ENCODE results near the gene HIF1AN. TPM values are rescaled to one million over a fixed set of nuclear protein-coding genes. Genes with fewer than 3 reads are reported as not detected.
A peak's percentile ranks its signal among the peaks of the same experiment; 100 is the strongest.

The HIF1AN gene
- total RNA-seq, 1 experiment from 2014 or later: 83.1 TPM

DNA sequence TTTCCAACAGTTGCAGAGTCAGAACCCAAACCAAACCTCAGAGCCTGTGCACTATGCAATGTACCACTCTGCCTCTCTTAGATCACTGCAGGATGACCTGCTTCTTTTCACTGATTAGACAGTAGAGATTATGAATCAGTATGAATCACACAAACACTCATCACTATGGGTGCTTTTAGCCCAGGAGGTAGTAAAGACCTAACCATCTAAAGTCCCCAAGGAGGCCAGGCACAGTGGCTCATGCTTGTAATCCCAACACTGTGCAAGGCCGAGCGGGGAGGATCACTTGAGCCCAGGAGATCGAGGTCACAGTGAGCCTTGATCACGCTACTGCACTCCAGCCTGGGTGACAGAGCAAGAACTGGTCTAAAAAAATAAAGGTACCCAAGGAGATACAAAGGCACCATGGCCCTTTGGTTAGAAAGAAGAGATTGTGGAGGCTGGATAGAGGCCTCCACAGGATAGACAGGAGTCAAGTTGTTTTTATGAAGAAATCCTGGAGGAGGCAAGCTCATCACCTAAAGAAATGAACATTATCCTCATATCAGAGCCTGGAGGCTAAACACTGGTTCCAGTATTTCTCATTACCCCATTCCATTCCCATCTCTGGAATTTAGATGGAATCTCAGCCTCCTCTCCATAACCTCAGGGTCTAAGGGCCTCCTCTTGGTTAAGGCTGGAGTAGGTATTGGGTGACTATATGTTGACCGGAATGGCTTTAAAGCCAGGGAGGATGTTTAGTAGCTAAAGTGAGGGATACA lies 29.0 kb upstream of the HIF1AN start:
- no peak overlapping the region for H3K27ac ChIP-seq (ENCODE audit: low read length)

GRCh38 chr10:100507357-100507732 lies 28.4 kb upstream of the HIF1AN start:
- no peak for DNase-seq (ENCODE audit: low read depth, low spot score)

More for the DNA sequence above, 29.0 kb upstream of the HIF1AN start:
- peak; percentile 31; the same call in 1 of the 2 replicates for ATAC-seq
- no peak for TF ChIP-seq POLR2AphosphoS5 (IDR thresholded peaks at IDR 0.05; ENCODE audit: low read depth, low read length)
- no peak for TF ChIP-seq TCF7L2 (IDR thresholded peaks at IDR 0.05; ENCODE audit: low read depth, low read length)
- no peak for TF ChIP-seq CTCF (IDR thresholded peaks at IDR 0.05)
- TF ChIP-seq, protein P1, sequence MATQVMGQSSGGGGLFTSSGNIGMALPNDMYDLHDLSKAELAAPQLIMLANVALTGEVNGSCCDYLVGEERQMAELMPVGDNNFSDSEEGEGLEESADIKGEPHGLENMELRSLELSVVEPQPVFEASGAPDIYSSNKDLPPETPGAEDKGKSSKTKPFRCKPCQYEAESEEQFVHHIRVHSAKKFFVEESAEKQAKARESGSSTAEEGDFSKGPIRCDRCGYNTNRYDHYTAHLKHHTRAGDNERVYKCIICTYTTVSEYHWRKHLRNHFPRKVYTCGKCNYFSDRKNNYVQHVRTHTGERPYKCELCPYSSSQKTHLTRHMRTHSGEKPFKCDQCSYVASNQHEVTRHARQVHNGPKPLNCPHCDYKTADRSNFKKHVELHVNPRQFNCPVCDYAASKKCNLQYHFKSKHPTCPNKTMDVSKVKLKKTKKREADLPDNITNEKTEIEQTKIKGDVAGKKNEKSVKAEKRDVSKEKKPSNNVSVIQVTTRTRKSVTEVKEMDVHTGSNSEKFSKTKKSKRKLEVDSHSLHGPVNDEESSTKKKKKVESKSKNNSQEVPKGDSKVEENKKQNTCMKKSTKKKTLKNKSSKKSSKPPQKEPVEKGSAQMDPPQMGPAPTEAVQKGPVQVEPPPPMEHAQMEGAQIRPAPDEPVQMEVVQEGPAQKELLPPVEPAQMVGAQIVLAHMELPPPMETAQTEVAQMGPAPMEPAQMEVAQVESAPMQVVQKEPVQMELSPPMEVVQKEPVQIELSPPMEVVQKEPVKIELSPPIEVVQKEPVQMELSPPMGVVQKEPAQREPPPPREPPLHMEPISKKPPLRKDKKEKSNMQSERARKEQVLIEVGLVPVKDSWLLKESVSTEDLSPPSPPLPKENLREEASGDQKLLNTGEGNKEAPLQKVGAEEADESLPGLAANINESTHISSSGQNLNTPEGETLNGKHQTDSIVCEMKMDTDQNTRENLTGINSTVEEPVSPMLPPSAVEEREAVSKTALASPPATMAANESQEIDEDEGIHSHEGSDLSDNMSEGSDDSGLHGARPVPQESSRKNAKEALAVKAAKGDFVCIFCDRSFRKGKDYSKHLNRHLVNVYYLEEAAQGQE (IDR thresholded peaks at IDR 0.05; ENCODE audit: insufficient read depth in 1 of 2, low read depth in 2 of 2, low read length in 1 of 2): no peak
- TF ChIP-seq SIN3A (IDR thresholded peaks at IDR 0.05; ENCODE audit: borderline replicate concordance, insufficient read depth, low read depth, low read length): no peak
- in situ Hi-C loops (cut with HindIII; ENCODE audit: low pct_unique_long_range_greater_than_20kb, low sequenced_read_pairs): no loop called here
- Histone ChIP-seq H3K9me3 (ENCODE audit: control insufficient read depth, insufficient read depth, low read depth, low read length) (no peaks in the 10 kb centered on the region), H3K27me3 (ENCODE audit: control insufficient read depth, insufficient read depth, low read length) (no peaks in the 10 kb centered on the region), H3K4me1 (ENCODE audit: control insufficient read depth, insufficient read depth, low read length) (no peaks in the 10 kb centered on the region), H3K36me3 (ENCODE audit: control insufficient read depth, insufficient read depth, low read length) (no peaks in the 10 kb centered on the region), H3K4me3 (ENCODE audit: low read depth in 2 of 2, low read length in 2 of 2) (no peak overlapping the region)
- BruUV-seq (replicated peaks): no TSS peak
- intact Hi-C loops (cut with micrococcal nuclease; ENCODE audit: unreplicated experiment): loop anchor here (5.0 kb wide), 2 partner anchors 54 to 164 kb away; no protein-coding TSS in a partner anchor
- no peak for DNase-seq (ENCODE audit: low read depth, low spot score)
- POLR2A ChIA-PET: interaction anchor here (0.5 kb wide), 1 partner anchor 352 kb away, joined by 3 read pairs; no protein-coding TSS in a partner anchor
- CTCF ChIA-PET: interaction anchor here (1.0 to 2.4 kb wide), 3 partner anchors 12 to 74 kb away, joined by 4 to 14 read pairs (median 4); no protein-coding TSS in a partner anchor

More at GRCh38 chr10:100507357-100507732, 28.4 kb upstream of the HIF1AN start:
- intact Hi-C loops (cut with micrococcal nuclease; ENCODE audit: unreplicated experiment): loop anchor here (5.0 kb wide), 2 partner anchors 55 to 165 kb away; no protein-coding TSS in a partner anchor
- no peaks in the 10 kb centered on the region for H3K27me3 ChIP-seq (ENCODE audit: control insufficient read depth, insufficient read depth, low read length)
- no peaks in the 10 kb centered on the region for H3K4me1 ChIP-seq (ENCODE audit: control insufficient read depth, insufficient read depth, low read length)
- ChIA-PET POLR2A (no interaction called here), CTCF (interaction anchor here (0.7 to 2.4 kb wide), 4 partner anchors 11 to 204 kb away, joined by 4 to 14 read pairs (median 5); no protein-coding TSS in a partner anchor)
- no peak overlapping the region for H3K27ac ChIP-seq (ENCODE audit: low read length)
- in situ Hi-C loops (cut with HindIII; ENCODE audit: low pct_unique_long_range_greater_than_20kb, low sequenced_read_pairs): no loop called here
- no peaks in the 10 kb centered on the region for H3K9me3 ChIP-seq (ENCODE audit: control insufficient read depth, insufficient read depth, low read depth, low read length)
- ATAC-seq: no peak
- TF ChIP-seq POLR2AphosphoS5 (IDR thresholded peaks at IDR 0.05; ENCODE audit: low read depth, low read length): no peak
- no peak for TF ChIP-seq CTCF (IDR thresholded peaks at IDR 0.05)
- no peak for TF ChIP-seq TCF7L2 (IDR thresholded peaks at IDR 0.05; ENCODE audit: low read depth, low read length)
- no peak for TF ChIP-seq SIN3A (IDR thresholded peaks at IDR 0.05; ENCODE audit: borderline replicate concordance, insufficient read depth, low read depth, low read length)
- TF ChIP-seq, protein P1 (IDR thresholded peaks at IDR 0.05; ENCODE audit: insufficient read depth in 1 of 2, low read depth in 2 of 2, low read length in 1 of 2): no peak
- BruUV-seq (replicated peaks): no TSS peak
- H3K36me3 ChIP-seq (ENCODE audit: control insufficient read depth, insufficient read depth, low read length): no peaks in the 10 kb centered on the region
- H3K4me3 ChIP-seq (ENCODE audit: low read depth in 2 of 2, low read length in 2 of 2): no peak overlapping the region

Measured in Panc1 (cell line).